ENCODE data around the gene SUSD4.

Gene SUSD4

DNA sequence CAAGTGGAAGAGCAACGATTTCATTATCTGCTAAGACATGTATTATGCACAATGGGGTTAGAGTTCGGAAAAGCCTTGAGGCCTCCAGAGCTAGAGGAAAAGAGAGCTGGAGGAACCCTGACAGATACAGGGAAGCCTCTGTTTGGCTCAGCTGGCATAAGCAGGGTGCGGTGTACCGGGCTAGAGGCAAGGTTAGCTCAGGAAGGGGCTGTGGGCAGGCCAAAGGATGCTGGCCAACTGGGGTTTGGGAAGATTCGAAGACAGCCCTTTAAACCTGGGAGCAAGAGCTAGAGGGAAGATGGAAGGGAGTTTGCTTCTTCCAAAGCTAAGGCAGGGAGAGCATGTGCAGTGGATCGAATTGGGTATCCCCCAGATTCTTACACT, 113.4 kb downstream of the SUSD4 start:
- Mint-ChIP-seq H3K27ac (no peak overlapping the region), H3K4me1 (no peaks in the 10 kb centered on the region), H3K27me3 (ENCODE audit: low read depth) (peaks cover 16% of the 10 kb centered on the region), H3K9me3 (no peaks in the 10 kb centered on the region), H3K4me3 (no peak overlapping the region), H3K36me3 (ENCODE audit: low read depth) (no peaks in the 10 kb centered on the region)
- TF ChIP-seq, protein P1, sequence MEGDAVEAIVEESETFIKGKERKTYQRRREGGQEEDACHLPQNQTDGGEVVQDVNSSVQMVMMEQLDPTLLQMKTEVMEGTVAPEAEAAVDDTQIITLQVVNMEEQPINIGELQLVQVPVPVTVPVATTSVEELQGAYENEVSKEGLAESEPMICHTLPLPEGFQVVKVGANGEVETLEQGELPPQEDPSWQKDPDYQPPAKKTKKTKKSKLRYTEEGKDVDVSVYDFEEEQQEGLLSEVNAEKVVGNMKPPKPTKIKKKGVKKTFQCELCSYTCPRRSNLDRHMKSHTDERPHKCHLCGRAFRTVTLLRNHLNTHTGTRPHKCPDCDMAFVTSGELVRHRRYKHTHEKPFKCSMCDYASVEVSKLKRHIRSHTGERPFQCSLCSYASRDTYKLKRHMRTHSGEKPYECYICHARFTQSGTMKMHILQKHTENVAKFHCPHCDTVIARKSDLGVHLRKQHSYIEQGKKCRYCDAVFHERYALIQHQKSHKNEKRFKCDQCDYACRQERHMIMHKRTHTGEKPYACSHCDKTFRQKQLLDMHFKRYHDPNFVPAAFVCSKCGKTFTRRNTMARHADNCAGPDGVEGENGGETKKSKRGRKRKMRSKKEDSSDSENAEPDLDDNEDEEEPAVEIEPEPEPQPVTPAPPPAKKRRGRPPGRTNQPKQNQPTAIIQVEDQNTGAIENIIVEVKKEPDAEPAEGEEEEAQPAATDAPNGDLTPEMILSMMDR (IDR thresholded peaks at IDR 0.05; ENCODE audit: unreplicated experiment in 3 of 3): no peak

GRCh38 chr1:223249854-223250631, 113.9 kb downstream of the SUSD4 start:
- Mint-ChIP-seq H3K27ac (no peak overlapping the region), H3K4me1 (no peaks in the 10 kb centered on the region), H3K36me3 (ENCODE audit: low read depth) (no peaks in the 10 kb centered on the region), H3K9me3 (no peaks in the 10 kb centered on the region), H3K27me3 (ENCODE audit: low read depth) (peaks cover 14% of the 10 kb centered on the region), H3K4me3 (no peak overlapping the region)
- TF ChIP-seq, protein P1 (IDR thresholded peaks at IDR 0.05; ENCODE audit: unreplicated experiment in 3 of 3): no peak

DNA sequence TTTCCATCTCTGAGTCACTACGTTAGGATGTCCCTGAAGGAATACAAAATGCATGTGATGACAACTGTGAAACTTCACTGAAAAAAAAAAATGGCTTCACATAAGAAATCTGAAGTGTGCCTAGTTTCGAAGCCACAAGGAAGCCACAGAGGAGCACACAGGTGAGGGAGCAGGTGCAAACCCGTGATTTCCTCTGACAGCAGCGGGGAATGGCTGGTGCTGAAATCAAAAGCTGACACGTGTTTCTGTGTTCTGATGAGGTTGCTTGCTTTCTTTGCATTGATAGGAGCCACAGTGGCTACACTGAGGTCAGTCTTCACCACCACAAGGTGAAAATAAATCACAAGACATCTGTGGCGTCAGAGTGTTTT, 115.2 kb downstream of the SUSD4 start:
- TF ChIP-seq, protein P1 (IDR thresholded peaks at IDR 0.05; ENCODE audit: unreplicated experiment in 3 of 3): no peak
- Mint-ChIP-seq H3K27me3 (ENCODE audit: low read depth) (peaks cover 11% of the 10 kb centered on the region), H3K36me3 (ENCODE audit: low read depth) (no peaks in the 10 kb centered on the region), H3K4me1 (no peaks in the 10 kb centered on the region), H3K4me3 (no peak overlapping the region), H3K27ac (no peak overlapping the region), H3K9me3 (no peaks in the 10 kb centered on the region)

- Mint-ChIP-seq H3K36me3 (ENCODE audit: low read depth) (no peaks in the 10 kb centered on the region), H3K9me3 (no peaks in the 10 kb centered on the region), H3K4me3 (no peak overlapping the region), H3K27me3 (ENCODE audit: low read depth) (peaks cover 14% of the 10 kb centered on the region), H3K27ac (no peak overlapping the region), H3K4me1 (no peaks in the 10 kb centered on the region)
- TF ChIP-seq, protein P1 (IDR thresholded peaks at IDR 0.05; ENCODE audit: unreplicated experiment in 3 of 3): no peak
Measured at GRCh38 chr1:223248001-223248769, 115.8 kb downstream of the SUSD4 start.

GRCh38 chr1:223246476-223247112, 117.4 kb downstream of the SUSD4 start:
- no peak overlapping the region for H3K27ac Mint-ChIP-seq
- H3K4me1 Mint-ChIP-seq: no peaks in the 10 kb centered on the region
- no peaks in the 10 kb centered on the region for H3K9me3 Mint-ChIP-seq
- peaks cover 14% of the 10 kb centered on the region for H3K27me3 Mint-ChIP-seq (ENCODE audit: low read depth)
- H3K4me3 Mint-ChIP-seq: no peak overlapping the region
- no peaks in the 10 kb centered on the region for H3K36me3 Mint-ChIP-seq (ENCODE audit: low read depth)
- TF ChIP-seq, protein P1 (IDR thresholded peaks at IDR 0.05; ENCODE audit: unreplicated experiment in 3 of 3): no peak
